Measurements from ENCODE around the gene MTNR1B.

MTNR1B gene

GRCh38 chr11:93024369-93024768 is 54.9 kb downstream of the MTNR1B start:
- no peak overlapping the region for H3K4me3 ChIP-seq (ENCODE audit: low read depth, low read length)
- TF ChIP-seq, protein P1, sequence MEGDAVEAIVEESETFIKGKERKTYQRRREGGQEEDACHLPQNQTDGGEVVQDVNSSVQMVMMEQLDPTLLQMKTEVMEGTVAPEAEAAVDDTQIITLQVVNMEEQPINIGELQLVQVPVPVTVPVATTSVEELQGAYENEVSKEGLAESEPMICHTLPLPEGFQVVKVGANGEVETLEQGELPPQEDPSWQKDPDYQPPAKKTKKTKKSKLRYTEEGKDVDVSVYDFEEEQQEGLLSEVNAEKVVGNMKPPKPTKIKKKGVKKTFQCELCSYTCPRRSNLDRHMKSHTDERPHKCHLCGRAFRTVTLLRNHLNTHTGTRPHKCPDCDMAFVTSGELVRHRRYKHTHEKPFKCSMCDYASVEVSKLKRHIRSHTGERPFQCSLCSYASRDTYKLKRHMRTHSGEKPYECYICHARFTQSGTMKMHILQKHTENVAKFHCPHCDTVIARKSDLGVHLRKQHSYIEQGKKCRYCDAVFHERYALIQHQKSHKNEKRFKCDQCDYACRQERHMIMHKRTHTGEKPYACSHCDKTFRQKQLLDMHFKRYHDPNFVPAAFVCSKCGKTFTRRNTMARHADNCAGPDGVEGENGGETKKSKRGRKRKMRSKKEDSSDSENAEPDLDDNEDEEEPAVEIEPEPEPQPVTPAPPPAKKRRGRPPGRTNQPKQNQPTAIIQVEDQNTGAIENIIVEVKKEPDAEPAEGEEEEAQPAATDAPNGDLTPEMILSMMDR (IDR thresholded peaks at IDR 0.05; ENCODE audit: low read depth, low read length, missing control alignments): no peak
- DNase-seq (ENCODE audit: low read depth): no peak
- in situ Hi-C loops (cut with HindIII; ENCODE audit: low sequenced_read_pairs): no loop called here

GRCh38 chr11:93025558-93026255 is 56.3 kb downstream of the MTNR1B start:
- in situ Hi-C loops (cut with HindIII; ENCODE audit: low sequenced_read_pairs): no loop called here
- no peak for DNase-seq (ENCODE audit: low read depth)
- H3K4me3 ChIP-seq (ENCODE audit: low read depth, low read length): no peak overlapping the region
- TF ChIP-seq, protein P1 (IDR thresholded peaks at IDR 0.05; ENCODE audit: low read depth, low read length, missing control alignments): no peak

DNA sequence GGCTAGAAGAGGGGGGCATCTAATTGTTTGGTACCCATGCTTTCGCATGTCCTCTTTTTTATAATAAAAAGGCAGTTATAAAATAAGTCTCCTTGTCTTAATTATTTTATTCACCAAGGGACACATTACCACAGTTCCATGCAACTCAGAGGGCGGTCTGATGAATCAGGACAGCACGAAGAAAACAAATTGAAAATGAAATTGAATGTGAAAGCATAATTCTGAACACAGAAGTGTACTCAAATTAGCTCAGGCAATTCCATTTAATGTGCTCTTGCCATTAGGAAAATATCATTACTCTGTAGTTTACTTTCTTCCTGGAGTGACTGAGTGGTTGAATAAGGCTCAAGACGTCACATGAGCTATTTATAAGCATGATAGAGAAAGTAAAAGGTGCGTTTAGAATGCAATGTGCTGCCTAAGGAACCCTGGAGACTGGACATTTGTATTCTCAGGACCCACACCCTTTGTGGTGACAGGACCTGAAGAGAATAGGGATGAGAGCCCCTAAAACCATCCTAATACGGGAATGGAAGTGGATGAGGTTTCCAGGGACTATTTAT is 59.6 kb downstream of the MTNR1B start:
- DNase-seq (ENCODE audit: low read depth): no peak
- TF ChIP-seq, protein P1 (IDR thresholded peaks at IDR 0.05; ENCODE audit: low read depth, low read length, missing control alignments): no peak
- H3K4me3 ChIP-seq (ENCODE audit: low read depth, low read length): no peak overlapping the region
- in situ Hi-C loops (cut with HindIII; ENCODE audit: low sequenced_read_pairs): no loop called here

DNA sequence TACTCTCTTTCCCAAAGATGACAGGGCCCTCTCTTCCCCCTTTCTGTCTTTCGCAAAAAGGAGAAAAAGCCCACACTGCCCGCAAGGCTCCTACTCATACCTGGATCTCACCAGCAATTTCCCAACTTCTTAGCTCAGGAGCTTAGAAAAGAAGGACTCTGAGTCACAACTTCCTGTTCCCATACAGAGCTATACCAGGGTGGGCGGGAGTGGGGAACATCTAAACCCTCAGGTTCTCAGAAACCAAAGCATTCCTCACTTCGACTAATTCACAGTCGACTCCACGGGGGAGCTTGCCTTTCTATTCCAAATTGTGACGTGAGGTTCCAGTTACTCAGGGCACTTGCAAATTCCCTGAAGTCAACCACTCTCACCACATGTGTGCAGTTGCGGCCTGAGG is 61.9 kb downstream of the MTNR1B start:
- in situ Hi-C loops (cut with HindIII; ENCODE audit: low sequenced_read_pairs): no loop called here
- peak; percentile 95 for DNase-seq (ENCODE audit: low read depth)
- no peak overlapping the region for H3K4me3 ChIP-seq (ENCODE audit: low read depth, low read length)
- TF ChIP-seq, protein P1 (IDR thresholded peaks at IDR 0.05; ENCODE audit: low read depth, low read length, missing control alignments): no peak

All from astrocyte of the cerebellum (primary cell).